Measurements from ENCODE around the gene JAML.
"Not testable (repeated sequence)": the region's sequence is repeated elsewhere in the genome, so short reads cannot be mapped to it uniquely, and the experiment has no call there.

JAML gene

DNA sequence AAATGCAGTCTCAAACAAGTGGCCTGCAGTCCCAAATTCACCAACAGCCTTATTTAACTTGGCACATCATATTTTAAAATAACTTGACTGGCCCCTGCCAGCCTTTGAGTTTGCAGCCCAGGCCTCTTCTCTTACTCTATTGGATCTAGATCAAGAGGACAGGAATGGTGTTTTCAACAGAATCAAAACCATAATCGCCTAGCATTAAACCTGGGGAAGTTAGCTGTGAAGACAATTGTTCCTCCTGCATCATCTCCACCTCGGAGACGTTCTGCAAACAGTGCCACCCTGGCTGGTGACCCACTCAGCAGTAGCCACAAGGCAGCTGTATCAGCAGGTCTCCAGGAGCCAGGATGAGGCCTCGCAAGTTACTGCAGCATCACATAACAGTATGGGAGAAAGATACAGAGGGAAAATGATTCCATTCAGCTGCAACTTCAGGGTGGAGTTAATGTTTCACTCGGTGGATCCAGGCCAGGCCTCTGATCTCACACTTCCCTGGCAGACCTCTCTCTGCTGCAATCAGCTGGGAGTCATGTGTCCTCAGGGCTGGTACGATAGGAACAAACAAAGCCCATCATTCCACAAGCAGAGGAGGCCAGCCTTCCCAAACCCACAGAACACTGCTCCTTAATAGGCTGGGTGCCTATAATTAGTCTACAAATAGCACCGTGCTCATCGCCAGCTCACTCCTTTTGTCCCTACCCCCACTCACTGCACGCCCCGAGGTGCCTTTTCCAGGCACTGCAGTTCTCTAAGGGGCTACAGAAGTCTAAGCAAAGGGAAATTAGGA lies 29.8 kb downstream of the JAML start:
- DNase-seq (ENCODE audit: low read depth in 2 of 2), result no peak

DNA sequence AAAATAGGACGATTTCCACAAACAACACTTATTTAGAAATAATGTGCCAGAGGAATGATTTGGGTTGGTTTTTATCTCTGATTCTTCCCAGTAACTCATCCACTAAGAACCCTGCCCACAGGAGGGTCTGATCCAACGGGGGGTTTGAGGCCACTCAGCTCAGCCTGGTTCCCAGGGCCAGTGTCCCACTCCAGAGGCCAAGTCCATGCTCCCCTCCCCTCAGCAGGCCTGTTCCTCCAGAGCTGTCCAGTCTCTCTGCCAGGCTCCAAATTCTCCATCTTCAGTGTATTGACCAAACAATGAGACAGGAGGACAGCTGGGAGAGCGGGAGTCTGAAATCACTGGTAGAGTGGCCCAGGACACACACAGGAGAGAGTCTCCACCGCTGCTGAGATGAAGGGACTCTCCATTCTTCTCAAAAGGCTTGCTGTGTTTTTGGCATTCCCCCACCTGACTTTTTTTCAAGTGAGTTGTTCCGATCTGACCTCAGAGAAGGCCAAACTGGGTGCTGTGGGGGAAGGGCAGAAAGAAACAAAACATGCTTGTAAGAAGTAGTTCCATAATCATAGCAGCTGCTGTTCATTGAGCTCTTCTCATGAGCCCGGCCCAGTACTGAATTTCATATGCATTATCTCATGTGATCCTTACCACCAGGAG lies 30.8 kb downstream of the JAML start:
- DNase-seq (ENCODE audit: low read depth in 2 of 2), result no peak

DNA sequence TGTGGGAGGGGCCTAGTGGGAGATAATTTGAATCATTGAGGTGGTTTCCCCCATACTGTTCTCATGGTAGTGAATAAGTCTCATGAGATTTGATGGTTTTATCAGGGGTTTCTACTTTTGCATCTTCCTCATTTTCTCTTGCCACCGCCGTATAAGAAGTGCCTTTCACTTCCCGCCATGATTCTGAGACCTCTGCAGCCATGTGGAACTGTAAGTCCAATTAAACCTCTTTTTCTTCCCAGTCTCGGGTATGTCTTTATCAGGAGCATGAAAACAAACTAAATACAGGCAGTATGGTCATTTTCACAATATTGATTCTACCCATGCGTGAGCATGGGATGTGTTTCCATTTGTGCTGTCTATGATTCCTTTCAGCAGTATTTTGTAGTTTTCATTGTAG lies 32.0 kb downstream of the JAML start:
- DNase-seq (ENCODE audit: low read depth in 2 of 2), result not testable (repeated sequence)

DNA sequence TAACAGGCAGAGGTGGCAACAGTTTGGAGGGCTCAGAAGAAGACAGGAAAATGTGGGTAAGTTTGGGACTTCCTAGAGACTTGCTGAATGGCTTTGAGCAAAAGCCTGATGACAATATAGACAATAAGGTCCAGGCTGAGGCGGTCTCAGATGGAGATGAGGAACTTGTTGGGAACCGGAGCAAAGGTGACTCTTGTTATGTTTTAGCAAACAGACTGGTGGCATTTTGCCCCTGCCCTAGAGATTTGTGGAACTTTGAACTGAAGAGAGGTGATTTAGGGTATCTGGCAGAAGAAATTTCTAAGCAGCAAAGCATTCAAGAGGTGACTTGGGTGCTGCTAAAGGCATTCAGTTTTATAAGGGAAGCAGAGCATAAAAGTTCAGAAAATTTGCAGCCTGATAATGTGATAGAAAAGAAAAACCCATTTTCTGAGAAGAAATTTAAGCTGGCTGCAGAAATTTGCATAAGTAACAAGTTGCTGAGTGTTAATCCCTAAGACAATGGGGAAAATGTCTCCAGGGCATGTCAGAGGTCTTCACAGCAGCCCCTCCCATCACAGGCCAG lies 33.8 kb downstream of the JAML start:
- DNase-seq (ENCODE audit: low read depth in 2 of 2), result not testable (repeated sequence)

DNA sequence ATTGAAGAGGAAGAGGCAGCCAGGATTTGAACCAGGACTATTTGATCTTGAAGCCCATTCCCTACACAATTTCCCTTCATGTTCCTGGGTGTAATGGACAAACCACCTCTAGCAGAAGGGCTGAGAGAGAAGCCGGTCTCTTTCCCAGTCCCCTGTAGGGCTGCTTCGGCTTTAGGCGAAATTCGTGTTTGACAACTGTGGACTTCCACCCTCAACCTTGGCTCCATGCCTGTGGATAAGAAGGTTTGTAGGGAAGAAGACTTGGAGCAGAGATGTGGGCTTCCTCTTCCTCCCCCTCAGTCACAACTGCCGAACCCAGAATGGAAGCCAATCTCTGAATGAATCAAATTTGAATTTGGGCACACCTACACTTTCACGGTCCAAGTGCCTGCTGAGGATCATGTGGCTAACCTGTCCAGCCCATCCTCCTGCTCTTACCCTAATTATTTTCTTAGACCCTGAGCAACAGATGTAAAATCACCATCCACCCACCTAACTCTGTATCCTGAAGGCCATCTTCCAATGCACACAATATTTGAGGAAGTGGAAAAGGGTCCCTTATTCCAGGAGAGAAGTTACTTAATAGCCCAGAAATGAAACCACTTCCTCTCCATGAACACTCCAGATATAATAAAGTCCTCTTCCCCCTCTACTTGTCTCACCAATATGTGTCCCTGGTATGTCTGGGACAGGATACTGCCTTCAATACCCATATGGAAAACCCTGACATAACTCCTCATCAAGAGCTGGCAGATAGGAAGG lies 38.3 kb downstream of the JAML start:
- no peak for DNase-seq (ENCODE audit: low read depth in 2 of 2)

DNA sequence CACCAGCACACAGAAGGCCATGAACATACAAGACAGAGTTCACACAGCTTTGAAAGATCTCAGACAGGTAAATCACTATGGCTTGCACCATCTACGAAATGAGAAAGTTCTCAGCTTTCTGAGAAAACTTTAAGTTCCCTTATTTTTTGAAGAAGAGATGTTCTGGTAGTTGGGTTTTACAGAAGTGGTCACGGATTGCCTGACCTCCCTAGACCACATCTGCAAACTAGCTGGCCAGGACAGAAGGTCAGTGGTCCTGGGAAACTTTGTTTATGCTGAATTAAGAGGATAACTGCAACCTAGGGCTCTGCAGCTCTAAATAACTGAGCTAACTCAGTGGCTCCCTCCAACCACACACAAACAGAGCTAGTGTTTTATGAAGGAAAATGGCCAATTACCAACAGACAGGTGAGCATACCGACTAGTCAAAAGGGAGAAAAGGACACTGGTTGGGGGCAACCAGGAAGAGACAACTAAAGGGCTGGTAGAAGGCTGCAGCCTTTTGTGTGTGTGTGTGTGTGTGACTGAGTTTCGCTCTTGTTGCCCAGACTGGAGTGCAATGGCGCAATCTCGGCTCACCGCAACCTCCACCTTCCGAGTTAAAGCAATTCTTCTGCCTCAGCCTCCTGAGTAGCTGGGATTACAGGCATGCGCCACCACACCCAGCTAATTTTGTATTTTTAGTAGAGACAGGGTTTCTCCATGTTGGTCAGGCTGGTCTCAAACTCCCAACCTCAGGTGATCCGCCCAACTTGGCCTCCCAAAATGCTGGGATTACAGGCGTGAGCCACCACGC lies 39.8 kb downstream of the JAML start:
- no peak for DNase-seq (ENCODE audit: low read depth in 2 of 2)

DNA sequence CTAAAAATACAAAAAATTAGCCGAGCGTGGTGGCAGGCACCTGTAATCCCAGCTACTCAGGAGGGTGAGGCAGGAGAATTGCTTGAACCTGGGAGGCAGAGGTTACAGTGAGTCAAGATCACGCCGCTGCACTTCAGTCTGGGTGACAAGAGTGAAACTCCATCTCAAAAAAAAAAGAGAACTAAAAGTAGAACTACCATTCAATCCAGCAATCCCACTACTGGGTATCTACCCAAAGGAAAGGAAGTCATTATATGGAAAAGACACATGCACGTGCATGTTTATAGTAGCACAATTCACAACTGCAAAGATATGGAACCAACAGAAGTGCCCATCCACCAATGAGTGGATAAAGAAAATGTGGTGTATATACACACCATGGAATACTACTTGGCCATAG lies 41.1 kb downstream of the JAML start:
- not testable (repeated sequence) for DNase-seq (ENCODE audit: low read depth in 2 of 2)

DNA sequence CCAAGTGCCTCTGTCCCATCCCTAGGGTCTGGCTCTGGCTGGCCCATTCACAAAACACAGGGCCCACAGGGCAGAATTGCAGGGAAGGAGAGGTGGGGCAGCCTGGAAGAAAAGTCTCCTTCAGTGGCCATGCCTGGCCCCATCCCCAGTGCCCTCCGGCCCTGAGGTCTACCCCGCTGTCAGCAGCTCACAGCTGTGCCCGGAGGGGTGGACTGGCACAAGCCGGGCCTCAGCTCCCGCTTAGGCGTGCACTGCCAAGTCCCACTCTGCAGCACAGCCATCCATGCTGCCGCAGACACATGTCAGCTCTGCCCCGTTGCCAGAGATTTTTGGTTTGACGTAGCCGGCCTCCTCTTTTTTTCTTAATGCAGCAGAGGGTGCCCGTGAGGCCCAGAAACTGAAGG lies 44.5 kb downstream of the JAML start:
- DNase-seq (ENCODE audit: low read depth in 2 of 2), result no peak

DNA sequence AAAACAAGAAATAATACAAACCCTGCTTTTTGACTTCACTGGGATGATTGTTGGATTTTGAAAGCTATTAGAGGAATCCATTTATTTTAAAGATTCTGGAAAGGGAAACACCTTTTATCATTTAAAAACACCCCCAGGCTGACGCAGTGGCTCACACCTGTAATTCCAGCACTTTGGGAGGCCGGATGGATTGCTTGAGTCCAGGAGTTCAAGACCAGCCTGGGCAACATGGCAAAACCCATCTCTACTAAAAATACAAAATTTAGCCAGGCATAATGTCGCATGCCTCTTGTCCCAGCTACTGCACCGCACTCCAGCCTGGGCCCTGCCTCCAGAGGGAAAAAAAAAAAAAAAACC lies 48.1 kb downstream of the JAML start:
- no peak for DNase-seq (ENCODE audit: low read depth in 2 of 2)

DNA sequence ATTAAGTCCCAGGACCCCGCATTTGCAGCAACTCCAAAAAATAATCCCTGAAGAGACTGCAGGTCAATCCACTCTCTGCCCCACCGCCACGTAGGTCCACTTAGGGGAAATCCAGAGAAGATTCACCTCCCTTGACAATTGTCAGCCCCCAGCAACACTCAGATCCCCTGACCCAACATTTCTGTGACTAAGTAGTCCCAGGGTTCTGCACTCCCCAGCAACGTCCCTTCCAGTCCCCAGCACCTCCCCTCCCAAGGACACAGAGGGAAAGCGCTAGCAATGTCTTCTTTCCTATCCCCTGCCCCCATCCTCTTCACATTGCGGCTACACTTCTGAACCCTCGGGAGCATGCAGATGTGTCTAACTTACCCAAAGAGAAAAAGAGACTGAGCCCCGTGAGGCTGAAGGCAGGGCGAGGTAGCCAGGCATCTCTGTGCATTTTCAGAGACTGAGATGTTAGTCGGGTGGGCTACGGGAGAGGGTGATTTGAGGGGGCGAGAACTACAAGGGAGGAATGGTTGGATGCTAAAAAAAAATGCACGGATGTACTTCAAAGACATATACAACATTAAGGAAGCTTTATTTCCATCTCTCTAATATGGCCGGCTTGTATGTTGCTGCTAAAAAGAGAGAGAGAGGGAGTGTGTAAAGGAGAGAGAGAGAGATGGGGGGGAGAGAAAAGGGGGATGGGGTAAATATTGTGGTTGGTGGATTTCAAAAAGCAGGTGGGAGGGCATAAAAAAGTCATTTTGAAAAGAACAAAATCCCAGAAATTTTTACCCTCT lies 48.6 kb downstream of the JAML start, which contains the start of gene SCN2B:
TSS of gene SCN2B (minus strand) at position 647 of the 785 bp plus-strand sequence. CDS start at position 439, 208 bp downstream.
- DNase-seq (ENCODE audit: low read depth in 2 of 2), result no peak

DNA sequence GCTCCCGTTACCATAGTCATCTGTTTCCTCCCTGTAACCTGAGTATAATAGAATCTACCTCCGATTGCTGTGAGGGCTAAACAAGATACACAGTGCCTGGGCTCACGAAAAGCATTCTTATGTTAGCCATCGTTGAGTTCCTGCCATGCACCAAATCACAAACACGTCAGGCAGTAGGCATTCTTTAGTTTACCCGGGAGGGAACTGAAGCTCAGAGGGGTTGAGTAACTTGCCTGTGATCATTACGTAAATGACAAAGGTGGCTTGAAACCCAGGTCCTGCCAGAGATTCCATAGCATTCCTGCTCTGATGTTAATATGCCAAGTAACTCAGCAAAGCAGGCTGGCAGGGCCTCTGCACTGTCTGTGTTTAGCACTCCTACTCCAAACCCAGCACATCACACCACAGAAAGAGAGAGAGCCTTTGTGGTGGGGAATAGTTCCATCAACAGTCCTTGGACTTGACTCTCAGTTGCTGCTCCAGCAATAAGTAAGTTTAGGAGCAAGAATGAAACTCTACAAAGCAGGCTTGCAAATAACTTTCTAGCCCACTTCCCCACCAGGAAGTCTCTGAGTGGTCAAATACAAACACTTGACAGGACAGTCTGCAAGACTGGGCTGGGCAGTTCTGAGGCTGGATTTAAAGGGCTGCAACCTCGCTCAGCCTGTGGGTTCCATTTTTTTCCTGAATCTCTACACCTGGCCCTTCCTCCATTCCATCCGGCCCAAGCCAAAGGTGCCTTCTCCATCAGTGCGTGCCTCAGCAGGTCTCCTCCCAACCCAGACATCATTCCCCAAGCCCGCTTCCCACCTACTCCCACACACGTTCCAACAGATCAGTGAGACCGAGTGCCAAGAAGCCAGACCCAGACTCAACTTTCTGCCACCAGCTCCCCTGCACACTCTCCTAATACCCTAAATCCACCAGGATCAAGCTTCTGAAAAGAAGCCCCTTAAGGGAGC lies 49.5 kb downstream of the JAML start:
- DNase-seq (ENCODE audit: low read depth in 2 of 2), result no peak

DNA sequence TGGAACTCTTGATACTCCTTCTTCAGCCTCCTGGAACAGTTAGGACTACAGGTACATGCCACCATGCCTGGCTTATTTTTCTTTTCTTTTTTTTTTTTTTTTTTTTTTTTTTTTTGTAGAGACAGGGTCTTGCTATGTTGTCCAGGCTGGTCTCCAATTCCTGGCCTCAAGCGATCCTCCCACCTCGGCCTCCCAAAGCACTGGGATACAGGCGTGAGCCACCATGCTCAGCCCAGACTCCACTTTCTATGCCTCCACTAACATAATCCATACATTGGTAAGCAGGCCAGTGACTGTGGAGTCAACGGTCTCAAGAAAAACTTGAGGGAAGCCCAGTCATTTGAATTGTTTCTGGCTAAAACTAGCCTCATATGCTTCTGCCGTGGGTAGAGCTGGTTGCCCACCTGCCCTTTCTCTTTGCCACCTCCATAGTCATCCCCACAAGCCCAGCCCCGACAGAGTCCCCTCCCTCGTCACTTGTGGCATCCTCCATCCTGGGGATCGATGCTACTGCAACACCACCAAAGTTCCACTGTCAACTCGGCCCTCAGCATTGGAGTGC lies 50.7 kb downstream of the JAML start:
- no peak for DNase-seq (ENCODE audit: low read depth in 2 of 2)

GRCh38 chr11:118172356-118172755 lies 52.5 kb downstream of the JAML start:
- DNase-seq (ENCODE audit: low read depth in 2 of 2), result no peak

DNA sequence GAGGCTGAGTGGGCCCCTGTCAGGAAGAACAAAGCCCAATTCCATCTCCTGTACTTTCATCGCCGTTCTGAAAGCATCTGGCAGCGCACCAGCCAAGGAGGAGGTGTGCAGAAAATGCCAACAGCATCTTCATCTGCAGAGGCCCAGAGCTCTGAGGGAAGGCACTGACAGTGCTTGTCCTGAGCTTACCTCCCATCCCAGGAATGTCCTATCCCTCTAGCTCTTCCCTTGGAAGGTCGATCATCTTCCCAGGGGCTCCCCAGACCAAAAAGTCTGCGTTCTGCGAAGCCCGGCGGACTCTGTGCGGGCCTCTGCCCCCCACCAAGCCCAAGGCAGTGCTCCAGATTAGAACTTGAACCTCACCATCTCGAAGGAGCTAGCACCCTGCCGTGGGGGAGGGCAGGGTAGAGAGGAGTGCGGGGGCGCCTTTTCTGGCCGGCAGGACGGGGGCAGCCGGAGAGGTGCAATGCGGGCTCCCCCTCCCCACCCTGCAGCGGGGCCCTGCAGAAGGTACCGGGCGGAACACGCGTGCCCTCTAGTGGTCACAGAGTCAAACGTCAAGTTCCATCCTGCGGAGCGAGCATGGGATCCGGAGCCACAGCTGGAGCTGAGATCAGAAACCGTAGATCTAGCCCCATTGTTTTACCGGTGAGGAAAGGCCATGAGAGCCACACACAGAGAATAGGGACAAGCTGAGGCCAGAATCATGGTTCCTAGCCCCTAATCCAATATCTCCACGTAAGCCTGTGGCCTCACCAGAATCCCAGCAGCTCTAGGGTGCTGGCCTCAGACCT lies 53.3 kb downstream of the JAML start:
- DNase-seq (ENCODE audit: low read depth in 2 of 2), result peak; percentile 33 to 50

DNA sequence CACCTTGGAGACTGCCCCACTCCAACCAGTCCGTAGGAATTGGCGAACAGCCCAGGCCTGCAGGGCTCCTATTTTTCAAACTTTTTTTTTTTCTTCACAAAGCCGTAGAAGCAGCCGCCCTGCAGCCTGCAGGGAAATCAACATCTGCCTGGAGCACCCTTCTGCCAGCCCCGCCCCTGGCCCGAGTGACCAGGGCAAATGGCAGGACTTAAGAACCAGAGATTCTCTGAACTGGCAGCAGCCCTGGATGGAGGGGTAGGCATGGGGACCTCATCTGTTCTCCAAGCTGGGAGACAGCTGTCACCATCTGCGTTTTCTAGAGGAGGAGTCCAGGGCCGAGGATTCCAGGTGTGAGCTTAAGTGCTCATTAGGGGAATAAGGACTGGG lies 53.9 kb downstream of the JAML start:
- no peak for DNase-seq (ENCODE audit: low read depth in 2 of 2)

DNA sequence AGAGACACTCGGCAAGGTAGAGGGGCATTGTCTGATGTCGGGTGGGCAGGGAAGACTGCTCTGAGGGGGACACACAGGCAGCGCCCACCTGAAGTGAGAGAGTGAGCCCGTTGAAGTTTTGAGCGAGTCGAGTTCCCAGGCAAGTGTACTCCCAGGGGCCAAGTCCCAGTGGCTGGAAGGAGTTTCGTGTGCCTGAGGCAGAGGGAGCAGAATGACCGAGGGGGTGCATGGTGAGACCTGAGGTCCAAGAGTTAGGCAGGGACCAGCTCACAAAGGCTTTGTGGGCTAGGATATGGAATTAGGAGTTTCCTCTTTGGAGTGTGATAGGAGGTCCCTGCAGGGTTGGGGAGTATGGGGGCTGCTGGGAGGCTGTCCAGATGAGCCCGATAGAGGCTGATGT lies 54.6 kb downstream of the JAML start:
- no peak for DNase-seq (ENCODE audit: low read depth in 2 of 2)

DNA sequence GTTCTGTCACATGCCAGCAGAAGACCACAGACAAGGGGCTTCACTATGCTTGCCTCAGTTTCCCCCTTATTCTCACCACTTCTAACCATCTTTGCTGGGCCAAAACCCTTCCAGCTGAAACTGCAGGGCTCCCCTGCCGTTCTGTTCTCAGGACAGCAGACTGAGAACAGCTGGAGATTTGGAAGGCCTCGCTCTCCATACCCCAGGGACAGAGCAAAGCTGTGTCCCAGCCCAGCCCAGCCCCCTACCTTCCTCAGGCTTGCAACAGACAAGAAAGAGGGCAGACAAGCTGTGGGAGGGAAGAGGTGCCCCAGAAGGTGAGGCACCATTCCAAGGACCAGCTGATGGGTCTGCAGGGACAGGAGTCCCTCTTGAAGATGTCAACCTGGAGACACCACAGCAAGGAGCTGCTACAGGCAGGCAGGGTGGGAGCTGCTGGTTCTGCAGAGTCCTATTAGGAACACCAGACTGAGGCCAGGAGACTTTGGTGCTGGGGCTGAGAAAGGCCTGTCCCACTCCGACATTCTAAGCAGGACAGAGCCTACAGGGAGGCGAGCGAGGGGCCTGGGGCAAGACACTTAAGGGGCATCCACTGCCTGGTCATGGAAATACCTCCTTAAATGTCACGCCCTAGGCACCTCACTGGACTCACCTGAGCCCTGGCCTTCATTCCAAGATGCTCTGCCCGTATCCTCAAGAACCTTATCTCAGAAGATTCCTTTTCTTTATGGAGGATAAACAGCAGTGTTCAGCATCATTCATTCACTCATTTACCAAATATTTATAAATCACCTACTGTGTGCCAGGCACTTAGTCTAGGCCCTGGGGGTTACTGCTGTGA lies 55.3 kb downstream of the JAML start:
- DNase-seq (ENCODE audit: low read depth in 2 of 2), result no peak

Measured in stimulated activated CD8-positive, alpha-beta memory T cell treated with anti-CD3 and anti-CD28 coated beads, Interleukin-2, amount 100 ng/mL, for 1 hour (primary cell).